GM12878 (cell line): ENCODE results near the gene NUDCD3. TPM values are rescaled to one million over a fixed set of nuclear protein-coding genes. Genes with fewer than 3 reads are reported as not detected.

ENCODE experiments used
- BACH1 ChIP-seq: fragments of 450-650 bp; IDR thresholded peaks from 2 replicates; pipeline ENCODE4 v1.6.1; 2017; ENCODE audit warnings: mild to moderate bottlenecking, borderline replicate concordance
- BCL11A ChIP-seq: IDR thresholded peaks from 2 replicates; pipeline ENCODE4 v1.6.1; 2011; ENCODE audit warnings: low read depth, low read length
- BRCA1 ChIP-seq: IDR thresholded peaks from 2 replicates; pipeline ENCODE4 v1.6.1; 2011; ENCODE audit warnings: low read depth, low read length, improper control_type of control experiment
- CBFB ChIP-seq: IDR thresholded peaks from 2 replicates; pipeline ENCODE4 v1.6.1; 2016; ENCODE audit warnings: antibody characterized with exemption, low read depth
- CEBPB ChIP-seq, 2 experiments: fragments of 150-350 bp in 1 of 2; IDR thresholded peaks; 2 replicates each; pipeline ENCODE4 v1.6.1; 2012 to 2014; ENCODE audit warnings: low read depth in 2 of 2, low read length in 2 of 2, borderline replicate concordance in 1 of 2, inconsistent platforms in 1 of 2
- EP300 ChIP-seq, 2 experiments: fragments of 150-350 bp in 1 of 2; IDR thresholded peaks; 2 replicates each; pipeline ENCODE4 v1.6.1; 2011 to 2012; ENCODE audit warnings: low read depth in 2 of 2, low read length in 2 of 2, borderline replicate concordance in 1 of 2, improper control_type of control experiment in 1 of 2, inconsistent platforms in 1 of 2; ENCODE audit not compliant: control insufficient read depth in 1 of 2
- FOXM1 ChIP-seq: IDR thresholded peaks from 2 replicates; pipeline ENCODE4 v1.6.1; 2012; ENCODE audit warnings: low read depth, mild to moderate bottlenecking, inconsistent platforms, low read length, moderate library complexity
- KDM1A ChIP-seq: fragments of 200-600 bp; sonication (generic); IDR thresholded peaks from 2 replicates; pipeline ENCODE4 v1.6.1; 2016; ENCODE audit warnings: borderline replicate concordance
- LARP7 ChIP-seq: fragments of 450-650 bp; IDR thresholded peaks from 2 replicates; pipeline ENCODE4 v1.6.1; 2017; ENCODE audit warnings: mild to moderate bottlenecking
- PAX8 ChIP-seq: fragments of 450-650 bp; IDR thresholded peaks from 2 replicates; pipeline ENCODE4 v1.6.1; 2017; ENCODE audit warnings: mild to moderate bottlenecking, moderate library complexity
- RCOR1 ChIP-seq: conservative IDR thresholded peaks from 2 replicates; pipeline ENCODE4 v1.6.1; 2012; ENCODE audit warnings: low read depth, low read length, improper control_type of control experiment
- RFX5 ChIP-seq: IDR thresholded peaks from 2 replicates; pipeline ENCODE4 v1.6.1; 2011; ENCODE audit warnings: low read depth, low read length, improper control_type of control experiment
- SMC3 ChIP-seq: IDR thresholded peaks from 2 replicates; pipeline ENCODE4 v1.6.1; 2011; ENCODE audit warnings: low read length, improper control_type of control experiment, borderline replicate concordance
- SP1 ChIP-seq: IDR thresholded peaks from one replicate; pipeline ENCODE4 v1.6.1; 2011; ENCODE audit warnings: low read depth, low read length
- STAT1 ChIP-seq: fragments of 450-650 bp; conservative IDR thresholded peaks from 2 replicates; pipeline ENCODE4 v1.6.1; 2014; ENCODE audit warnings: antibody characterized with exemption, mild to moderate bottlenecking
- TAF1 ChIP-seq: IDR thresholded peaks from 2 replicates; pipeline ENCODE4 v1.6.1; 2011; ENCODE audit warnings: mild to moderate bottlenecking, low read depth, low read length, borderline replicate concordance
- ZNF622 ChIP-seq: fragments of 450-650 bp; IDR thresholded peaks from 2 replicates; pipeline ENCODE4 v1.6.1; 2017; ENCODE audit warnings: mild to moderate bottlenecking, inconsistent platforms
- polyA plus RNA-seq, 11 experiments: library from polyadenylated mRNA; depleted of rRNA in 4 of 11; unstranded in 6 of 11; stranded (reverse) in 5 of 11; fragments of >200 nt; fragmentation: Nextera tagmentation in 4 of 11; fragmentation: Illumina TruSeq in 1 of 11; extraction: Ambion mirVana in 4 of 11; extraction: Trizol in 1 of 11; gene quantifications; 1 replicate in 1 of 11; 2 replicates in 10 of 11; pipeline versions ENCODE4 v1.2.1 to v1.2.3, GENCODE V29; 2011 to 2016; ENCODE audit warnings: inconsistent platforms in 2 of 11, missing spikeins in 2 of 11, low read depth in 1 of 11
- total RNA-seq, 4 experiments: library from RNA; depleted of rRNA in 3 of 4; stranded (reverse); fragments of >200 nt in 3 of 4; fragmentation: Illumina TruSeq in 1 of 4; extraction: Trizol in 1 of 4; gene quantifications; 2 replicates each; pipeline versions ENCODE4 v1.2.1 to v1.2.3, GENCODE V29; 2013 to 2021
- TF ChIP-seq, protein P1 (sequence below): fragments of 450-650 bp; IDR thresholded peaks from 2 replicates; pipeline ENCODE4 v1.6.1; 2017; ENCODE audit warnings: antibody characterized with exemption, mild to moderate bottlenecking, moderate library complexity
- TF ChIP-seq, protein P2 (sequence below): fragments of 450-650 bp; IDR thresholded peaks from 2 replicates; pipeline ENCODE4 v1.6.1; 2017; ENCODE audit warnings: mild to moderate bottlenecking, moderate library complexity
- TF ChIP-seq, protein P3 (sequence below): IDR thresholded peaks from 2 replicates; pipeline ENCODE4 v1.6.1; 2011; ENCODE audit warnings: low read depth, mild to moderate bottlenecking, low read length, moderate library complexity, borderline replicate concordance; ENCODE audit errors: extremely low read depth

The NUDCD3 gene
- total and polyA plus RNA-seq, 10 of the 15 experiments (the other 5 are each of a cell fraction or from before 2014, with no cell fraction given) = 25.0 to 89.8 (median 46.4) TPM

DNA sequence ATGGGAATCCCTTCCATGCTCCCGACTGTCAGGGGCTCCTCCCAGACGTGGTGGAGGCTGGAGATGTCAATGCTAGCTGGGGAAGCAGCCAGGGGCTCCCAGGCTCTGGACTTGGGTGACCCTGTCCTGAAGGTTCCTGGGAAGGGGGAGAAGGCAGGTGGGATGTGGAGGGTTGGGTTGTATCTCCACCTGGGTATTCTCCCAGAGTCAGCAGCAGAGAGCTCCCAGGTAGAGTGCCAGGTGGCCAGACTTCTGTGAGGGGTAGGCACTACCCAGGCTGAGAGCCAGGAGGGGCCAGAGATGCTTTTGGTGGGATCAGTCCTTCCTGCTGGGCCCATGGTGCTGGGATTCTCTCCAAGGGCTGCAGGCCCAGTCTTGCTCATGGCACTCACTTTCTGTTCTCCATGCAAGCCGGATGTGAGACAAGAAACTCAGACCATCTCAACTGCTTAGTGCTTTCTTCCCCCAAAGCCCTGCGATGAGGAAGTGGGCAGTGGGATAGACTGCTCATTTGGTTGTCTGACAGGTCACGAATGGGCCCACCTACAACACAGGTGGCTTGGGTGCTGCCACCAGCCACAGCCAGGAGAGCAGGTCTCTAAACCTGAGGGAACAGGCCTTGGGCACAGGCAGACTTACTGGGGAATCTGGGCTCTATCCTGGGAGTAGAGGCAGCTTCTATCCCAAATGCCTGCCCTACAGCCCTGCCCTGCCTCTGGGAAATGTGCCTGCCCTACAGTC lies 112.6 kb downstream of the NUDCD3 start (continued):
- TF ChIP-seq CBFB (no peak), LARP7 (no peak), KDM1A (no peak), CEBPB (IDR thresholded peaks at IDR 0.05; ENCODE audit: borderline replicate concordance in 1 of 2, low read depth in 2 of 2, low read length in 2 of 2) (no peak), TAF1 (no peak), RCOR1 (no peak), RFX5 (no peak), EP300 (IDR thresholded peaks at IDR 0.05; ENCODE audit: borderline replicate concordance in 1 of 2, control insufficient read depth in 1 of 2, low read depth in 2 of 2, low read length in 2 of 2) (no peak; a peak in 1 of 4 replicates), FOXM1 (no peak), BRCA1 (no peak), PAX8 (no peak), SP1 (no peak), ZNF622 (no peak), BACH1 (0 out of 2 replicates have a peak, but pooled peaks have one; percentile 26), BCL11A (peak; percentile 40; the same call in 1 of the 2 replicates), SMC3 (no peak), STAT1 (no peak)
- TF ChIP-seq, protein P1, sequence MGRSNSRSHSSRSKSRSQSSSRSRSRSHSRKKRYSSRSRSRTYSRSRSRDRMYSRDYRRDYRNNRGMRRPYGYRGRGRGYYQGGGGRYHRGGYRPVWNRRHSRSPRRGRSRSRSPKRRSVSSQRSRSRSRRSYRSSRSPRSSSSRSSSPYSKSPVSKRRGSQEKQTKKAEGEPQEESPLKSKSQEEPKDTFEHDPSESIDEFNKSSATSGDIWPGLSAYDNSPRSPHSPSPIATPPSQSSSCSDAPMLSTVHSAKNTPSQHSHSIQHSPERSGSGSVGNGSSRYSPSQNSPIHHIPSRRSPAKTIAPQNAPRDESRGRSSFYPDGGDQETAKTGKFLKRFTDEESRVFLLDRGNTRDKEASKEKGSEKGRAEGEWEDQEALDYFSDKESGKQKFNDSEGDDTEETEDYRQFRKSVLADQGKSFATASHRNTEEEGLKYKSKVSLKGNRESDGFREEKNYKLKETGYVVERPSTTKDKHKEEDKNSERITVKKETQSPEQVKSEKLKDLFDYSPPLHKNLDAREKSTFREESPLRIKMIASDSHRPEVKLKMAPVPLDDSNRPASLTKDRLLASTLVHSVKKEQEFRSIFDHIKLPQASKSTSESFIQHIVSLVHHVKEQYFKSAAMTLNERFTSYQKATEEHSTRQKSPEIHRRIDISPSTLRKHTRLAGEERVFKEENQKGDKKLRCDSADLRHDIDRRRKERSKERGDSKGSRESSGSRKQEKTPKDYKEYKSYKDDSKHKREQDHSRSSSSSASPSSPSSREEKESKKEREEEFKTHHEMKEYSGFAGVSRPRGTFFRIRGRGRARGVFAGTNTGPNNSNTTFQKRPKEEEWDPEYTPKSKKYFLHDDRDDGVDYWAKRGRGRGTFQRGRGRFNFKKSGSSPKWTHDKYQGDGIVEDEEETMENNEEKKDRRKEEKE = no peak
- TF ChIP-seq, protein P2, sequence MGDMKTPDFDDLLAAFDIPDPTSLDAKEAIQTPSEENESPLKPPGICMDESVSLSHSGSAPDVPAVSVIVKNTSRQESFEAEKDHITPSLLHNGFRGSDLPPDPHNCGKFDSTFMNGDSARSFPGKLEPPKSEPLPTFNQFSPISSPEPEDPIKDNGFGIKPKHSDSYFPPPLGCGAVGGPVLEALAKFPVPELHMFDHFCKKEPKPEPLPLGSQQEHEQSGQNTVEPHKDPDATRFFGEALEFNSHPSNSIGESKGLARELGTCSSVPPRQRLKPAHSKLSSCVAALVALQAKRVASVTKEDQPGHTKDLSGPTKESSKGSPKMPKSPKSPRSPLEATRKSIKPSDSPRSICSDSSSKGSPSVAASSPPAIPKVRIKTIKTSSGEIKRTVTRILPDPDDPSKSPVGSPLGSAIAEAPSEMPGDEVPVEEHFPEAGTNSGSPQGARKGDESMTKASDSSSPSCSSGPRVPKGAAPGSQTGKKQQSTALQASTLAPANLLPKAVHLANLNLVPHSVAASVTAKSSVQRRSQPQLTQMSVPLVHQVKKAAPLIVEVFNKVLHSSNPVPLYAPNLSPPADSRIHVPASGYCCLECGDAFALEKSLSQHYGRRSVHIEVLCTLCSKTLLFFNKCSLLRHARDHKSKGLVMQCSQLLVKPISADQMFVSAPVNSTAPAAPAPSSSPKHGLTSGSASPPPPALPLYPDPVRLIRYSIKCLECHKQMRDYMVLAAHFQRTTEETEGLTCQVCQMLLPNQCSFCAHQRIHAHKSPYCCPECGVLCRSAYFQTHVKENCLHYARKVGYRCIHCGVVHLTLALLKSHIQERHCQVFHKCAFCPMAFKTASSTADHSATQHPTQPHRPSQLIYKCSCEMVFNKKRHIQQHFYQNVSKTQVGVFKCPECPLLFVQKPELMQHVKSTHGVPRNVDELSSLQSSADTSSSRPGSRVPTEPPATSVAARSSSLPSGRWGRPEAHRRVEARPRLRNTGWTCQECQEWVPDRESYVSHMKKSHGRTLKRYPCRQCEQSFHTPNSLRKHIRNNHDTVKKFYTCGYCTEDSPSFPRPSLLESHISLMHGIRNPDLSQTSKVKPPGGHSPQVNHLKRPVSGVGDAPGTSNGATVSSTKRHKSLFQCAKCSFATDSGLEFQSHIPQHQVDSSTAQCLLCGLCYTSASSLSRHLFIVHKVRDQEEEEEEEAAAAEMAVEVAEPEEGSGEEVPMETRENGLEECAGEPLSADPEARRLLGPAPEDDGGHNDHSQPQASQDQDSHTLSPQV = no peak
- TF ChIP-seq, protein P3, sequence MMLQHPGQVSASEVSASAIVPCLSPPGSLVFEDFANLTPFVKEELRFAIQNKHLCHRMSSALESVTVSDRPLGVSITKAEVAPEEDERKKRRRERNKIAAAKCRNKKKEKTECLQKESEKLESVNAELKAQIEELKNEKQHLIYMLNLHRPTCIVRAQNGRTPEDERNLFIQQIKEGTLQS = no peak
